AG10803 (cell line): Measurements from ENCODE around the gene P2RY2.
A peak's percentile ranks its signal among the peaks of the same experiment; 100 is the strongest.

ENCODE experiments used
- DNase-seq: peaks from one replicate; pipeline ENCODE4 v3.0.0; 2010; ENCODE audit warnings: low read depth
- H3K4me3 ChIP-seq: 2 replicates; pipeline ENCODE4 v1.5.1; 2011; ENCODE audit warnings: mild to moderate bottlenecking, low read length, control low read depth
- TF ChIP-seq, protein P1 (sequence below): conservative IDR thresholded peaks from 2 replicates; pipeline ENCODE4 v1.5.1; 2011; ENCODE audit warnings: mild to moderate bottlenecking, low read length, control low read depth, inconsistent platforms

P2RY2 gene

DNA sequence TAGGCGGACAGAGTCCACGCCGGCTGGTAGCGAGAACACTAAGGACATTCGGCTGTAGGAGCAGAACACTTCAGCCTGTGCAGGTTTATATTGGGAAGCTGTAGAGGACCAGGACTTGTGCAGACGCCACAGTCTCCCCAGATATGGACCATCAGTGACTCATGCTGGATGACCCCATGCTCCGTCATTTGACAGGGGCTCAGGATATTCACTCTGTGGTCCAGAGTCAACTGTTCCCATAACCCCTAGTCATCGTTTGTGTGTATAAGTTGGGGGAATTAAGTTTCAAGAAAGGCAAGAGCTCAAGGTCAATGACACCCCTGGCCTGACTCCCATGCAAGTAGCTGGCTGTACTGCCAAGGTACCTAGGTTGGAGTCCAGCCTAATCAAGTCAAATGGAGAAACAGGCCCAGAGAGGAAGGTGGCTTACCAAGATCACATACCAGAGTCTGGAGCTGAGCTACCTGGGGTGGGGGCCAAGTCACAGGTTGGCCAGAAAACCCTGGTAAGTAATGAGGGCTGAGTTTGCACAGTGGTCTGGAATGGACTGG, 17.2 kb downstream of the P2RY2 start:
- no peak overlapping the region for H3K4me3 ChIP-seq
- DNase-seq: no peak
- TF ChIP-seq, protein P1, sequence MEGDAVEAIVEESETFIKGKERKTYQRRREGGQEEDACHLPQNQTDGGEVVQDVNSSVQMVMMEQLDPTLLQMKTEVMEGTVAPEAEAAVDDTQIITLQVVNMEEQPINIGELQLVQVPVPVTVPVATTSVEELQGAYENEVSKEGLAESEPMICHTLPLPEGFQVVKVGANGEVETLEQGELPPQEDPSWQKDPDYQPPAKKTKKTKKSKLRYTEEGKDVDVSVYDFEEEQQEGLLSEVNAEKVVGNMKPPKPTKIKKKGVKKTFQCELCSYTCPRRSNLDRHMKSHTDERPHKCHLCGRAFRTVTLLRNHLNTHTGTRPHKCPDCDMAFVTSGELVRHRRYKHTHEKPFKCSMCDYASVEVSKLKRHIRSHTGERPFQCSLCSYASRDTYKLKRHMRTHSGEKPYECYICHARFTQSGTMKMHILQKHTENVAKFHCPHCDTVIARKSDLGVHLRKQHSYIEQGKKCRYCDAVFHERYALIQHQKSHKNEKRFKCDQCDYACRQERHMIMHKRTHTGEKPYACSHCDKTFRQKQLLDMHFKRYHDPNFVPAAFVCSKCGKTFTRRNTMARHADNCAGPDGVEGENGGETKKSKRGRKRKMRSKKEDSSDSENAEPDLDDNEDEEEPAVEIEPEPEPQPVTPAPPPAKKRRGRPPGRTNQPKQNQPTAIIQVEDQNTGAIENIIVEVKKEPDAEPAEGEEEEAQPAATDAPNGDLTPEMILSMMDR: no peak

DNA sequence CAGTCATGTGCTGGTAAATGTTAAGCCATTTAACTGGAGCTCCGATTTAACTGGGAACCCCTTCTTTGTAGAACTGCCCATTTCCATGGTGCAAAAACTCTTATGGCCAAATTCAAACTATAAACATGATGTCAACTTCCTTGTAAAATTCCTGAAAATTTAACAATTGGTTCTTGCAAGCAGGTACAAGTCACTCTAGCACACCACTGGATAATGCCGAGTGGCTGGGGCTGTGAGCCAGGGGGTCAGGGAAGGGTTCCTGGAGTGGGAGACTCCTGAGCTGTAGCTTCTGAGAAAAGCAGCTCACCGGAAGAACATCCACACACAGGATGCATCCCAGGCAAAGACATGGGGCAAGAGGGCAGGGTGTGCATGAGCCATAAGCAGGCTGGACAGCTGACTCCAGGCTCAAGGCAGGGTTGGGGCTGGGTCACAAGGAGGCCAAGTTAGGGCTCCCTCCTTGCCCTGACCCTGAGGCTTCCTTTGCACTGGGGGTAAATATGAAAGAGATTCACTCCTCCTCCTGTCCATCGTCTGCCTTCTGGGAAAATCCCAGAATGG, 18.2 kb downstream of the P2RY2 start:
- DNase-seq: no peak
- TF ChIP-seq, protein P1: no peak
- H3K4me3 ChIP-seq: no peak overlapping the region

DNA sequence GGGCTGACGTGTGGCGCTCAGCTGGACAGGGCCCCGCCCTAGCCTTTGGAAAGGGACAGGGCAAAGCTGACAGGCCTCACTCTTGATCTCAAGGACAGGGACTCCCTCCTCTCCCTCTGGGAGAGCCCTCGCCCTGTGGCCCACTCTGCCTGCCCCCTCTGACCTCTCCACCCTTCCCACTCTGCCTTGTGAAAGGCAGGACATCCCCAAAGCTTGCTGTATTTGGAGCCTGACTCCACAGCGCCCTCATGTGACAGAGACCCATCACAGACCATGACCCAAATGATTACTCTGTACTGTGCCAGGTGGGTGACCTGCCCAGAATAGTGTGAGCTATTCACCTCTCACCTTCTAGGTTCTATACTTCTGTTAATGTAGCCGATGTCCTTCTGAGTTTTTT, 18.8 kb downstream of the P2RY2 start:
- TF ChIP-seq, protein P1: peak; percentile 54

DNA sequence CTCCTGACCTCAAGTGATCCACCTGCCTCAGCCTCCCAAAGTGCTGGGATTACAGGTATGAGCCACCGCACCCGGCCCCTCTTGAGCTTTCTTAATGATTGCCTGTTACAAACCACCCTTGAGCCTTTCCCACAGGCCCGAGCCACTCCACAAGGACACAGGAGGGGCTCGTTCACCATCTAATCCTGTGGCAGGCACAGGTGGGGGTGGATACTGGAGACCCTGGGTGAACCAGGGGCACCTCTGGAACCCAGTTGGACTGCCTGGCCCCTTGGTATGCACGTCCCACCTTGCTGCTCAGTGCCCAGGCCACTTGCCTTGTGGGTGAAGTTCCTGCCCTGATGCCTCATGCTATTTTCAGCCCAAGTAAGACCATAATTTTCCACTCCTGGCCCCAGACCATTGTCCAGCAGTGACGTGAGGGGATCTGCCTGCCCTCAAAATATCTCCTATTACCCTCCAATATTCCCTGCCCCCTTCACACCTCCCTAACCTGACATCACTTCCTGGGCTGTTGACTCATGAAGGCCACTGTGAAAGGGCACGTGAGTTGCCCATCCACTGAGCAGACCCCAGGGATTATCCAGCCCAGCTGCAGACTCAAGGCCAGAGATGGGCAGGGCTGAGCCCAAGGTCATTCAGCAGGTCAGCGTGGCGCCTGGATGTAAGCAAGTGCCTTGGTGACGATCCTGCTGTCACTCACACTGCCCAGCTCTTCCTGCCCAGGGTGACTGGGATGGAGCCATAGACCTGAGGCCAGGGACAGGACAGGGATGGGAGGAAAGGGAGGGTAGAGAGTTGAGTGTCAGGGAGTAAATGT, 19.6 kb downstream of the P2RY2 start:
- TF ChIP-seq, protein P1: no peak
- DNase-seq: peak; percentile 22
- H3K4me3 ChIP-seq: no peak overlapping the region

More for the DNA sequence above, 18.8 kb downstream of the P2RY2 start:
- no peak overlapping the region for H3K4me3 ChIP-seq
- no peak for DNase-seq

DNA sequence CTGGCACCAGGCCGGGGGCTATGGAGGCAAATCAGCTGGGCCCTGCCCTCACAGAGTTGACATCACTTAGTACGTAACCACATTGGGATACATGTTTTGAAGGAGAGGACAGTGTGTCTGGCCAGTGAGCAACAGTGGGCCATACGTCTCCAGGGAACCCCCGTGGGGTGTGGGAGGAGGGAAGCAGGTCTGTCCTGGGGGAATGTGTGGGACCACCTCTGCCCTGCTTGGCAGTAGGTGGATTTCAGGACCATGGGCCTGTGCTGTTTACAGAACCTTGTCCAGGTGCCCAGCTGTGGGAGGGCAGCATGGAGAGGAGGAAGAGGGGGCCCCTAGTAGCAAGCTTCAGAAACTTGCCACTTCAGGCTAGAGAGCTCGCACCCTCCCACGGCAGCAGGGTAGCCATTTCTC, 21.0 kb downstream of the P2RY2 start:
- no peak overlapping the region for H3K4me3 ChIP-seq
- TF ChIP-seq, protein P1: no peak
- no peak for DNase-seq

DNA sequence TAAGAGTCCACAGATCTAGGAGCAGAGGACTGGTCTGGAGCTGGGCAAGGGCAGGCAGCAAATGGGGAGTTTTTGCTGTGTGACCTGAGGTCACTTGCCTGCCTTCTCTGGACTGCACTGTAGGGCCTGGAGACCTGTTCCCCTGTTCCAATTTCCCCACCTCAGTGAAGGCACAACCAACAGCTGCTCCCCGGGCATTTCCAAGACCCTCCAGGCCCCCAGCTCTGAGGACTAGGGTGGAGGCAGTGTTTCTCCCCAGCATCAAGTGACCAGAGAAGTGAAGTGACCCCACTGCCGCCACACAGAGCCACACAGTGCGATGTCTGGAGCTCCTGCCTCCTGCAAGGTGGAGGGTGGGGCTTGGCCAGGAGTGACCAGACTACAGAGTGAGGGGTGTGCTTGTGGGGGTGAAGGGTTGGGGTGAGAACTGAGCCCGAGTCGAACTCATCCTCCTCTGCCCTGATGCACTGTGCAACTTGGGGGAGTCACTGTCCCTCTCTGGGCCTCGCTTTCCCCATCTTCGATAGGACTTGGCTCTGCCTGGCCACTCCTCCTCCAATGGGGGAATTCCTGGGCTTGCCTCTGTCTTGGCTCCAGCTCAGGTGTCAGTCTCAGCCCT, 21.6 kb downstream of the P2RY2 start:
- H3K4me3 ChIP-seq: no peak overlapping the region
- TF ChIP-seq, protein P1: no peak
- no peak for DNase-seq
